LNCaP clone FGC (cell line): ENCODE data around the gene ADD2.
"Not testable (repeated sequence)": the region's sequence is repeated elsewhere in the genome, so short reads cannot be mapped to it uniquely, and the experiment has no call there.

Experiments
- DNase-seq: peaks from one replicate; pipeline ENCODE4 v3.0.0-alpha.2; 2011; ENCODE audit warnings: low read depth
- H3K4me3 ChIP-seq: 2 replicates; pipeline ENCODE4 v1.5.1; 2011; ENCODE audit warnings: mild to moderate bottlenecking, low read depth, low read length, control low read depth
- CTCF ChIP-seq: IDR thresholded peaks from 2 replicates; pipeline ENCODE4 v1.5.1; 2012; ENCODE audit warnings: mild to moderate bottlenecking; ENCODE audit not compliant: control insufficient read depth, insufficient read depth; ENCODE audit errors: extremely low read depth

ADD2 gene

GRCh38 chr2:70744397-70744796 lies 23.6 kb downstream of the ADD2 start:
- TF ChIP-seq CTCF = no peak
- no peak overlapping the region for H3K4me3 ChIP-seq
- DNase-seq = no peak

- TF ChIP-seq CTCF = no peak
- H3K4me3 ChIP-seq = no peak overlapping the region
- DNase-seq = no peak
These were observed 24.3 kb downstream of the ADD2 start for GRCh38 chr2:70743677-70744076.

- DNase-seq = no peak
- no peak overlapping the region for H3K4me3 ChIP-seq
- TF ChIP-seq CTCF = no peak
These were observed 24.9 kb downstream of the ADD2 start for GRCh38 chr2:70743068-70743467.

- DNase-seq, H3K4me3 ChIP-seq: not testable (repeated sequence)
These were observed 28.5 kb downstream of the ADD2 start for GRCh38 chr2:70739492-70739891.

- no peak for DNase-seq
- TF ChIP-seq CTCF = no peak
- no peak overlapping the region for H3K4me3 ChIP-seq
These were observed 29.8 kb downstream of the ADD2 start for GRCh38 chr2:70738159-70738558.

GRCh38 chr2:70735071-70735470 lies 32.9 kb downstream of the ADD2 start:
- H3K4me3 ChIP-seq = no peak overlapping the region
- no peak for TF ChIP-seq CTCF
- DNase-seq = no peak

GRCh38 chr2:70733646-70734180 lies 34.3 kb downstream of the ADD2 start:
- H3K4me3 ChIP-seq = no peak overlapping the region
- TF ChIP-seq CTCF = no peak
- no peak for DNase-seq
